Muscle of arm (tissue), 12 donors: ENCODE measurements around the gene KNOP1. TPM values are rescaled to one million over a fixed set of nuclear protein-coding genes. Genes with fewer than 3 reads are reported as not detected.

Source experiments
- DNase-seq: peaks from one replicate; pipeline ENCODE4 v3.0.0-alpha.2; 2013
- polyA plus RNA-seq, 12 donors: library from polyadenylated mRNA; unstranded; fragments of 120-200 nt; gene quantifications; one replicate each; pipeline ENCODE4 v1.2.1, GENCODE V29; 2013; ENCODE audit not compliant: insufficient read length in 12 of 12

KNOP1 gene
- polyA plus RNA-seq, 12 donors: 21.1 to 50.0 (median 25.5) TPM; not detected in 1

- no peak for DNase-seq
Measured at GRCh38 chr16:19709381-19710136, 8.5 kb downstream of the KNOP1 start.

- DNase-seq: no peak
Measured at GRCh38 chr16:19708296-19709205, 9.5 kb downstream of the KNOP1 start.

DNA sequence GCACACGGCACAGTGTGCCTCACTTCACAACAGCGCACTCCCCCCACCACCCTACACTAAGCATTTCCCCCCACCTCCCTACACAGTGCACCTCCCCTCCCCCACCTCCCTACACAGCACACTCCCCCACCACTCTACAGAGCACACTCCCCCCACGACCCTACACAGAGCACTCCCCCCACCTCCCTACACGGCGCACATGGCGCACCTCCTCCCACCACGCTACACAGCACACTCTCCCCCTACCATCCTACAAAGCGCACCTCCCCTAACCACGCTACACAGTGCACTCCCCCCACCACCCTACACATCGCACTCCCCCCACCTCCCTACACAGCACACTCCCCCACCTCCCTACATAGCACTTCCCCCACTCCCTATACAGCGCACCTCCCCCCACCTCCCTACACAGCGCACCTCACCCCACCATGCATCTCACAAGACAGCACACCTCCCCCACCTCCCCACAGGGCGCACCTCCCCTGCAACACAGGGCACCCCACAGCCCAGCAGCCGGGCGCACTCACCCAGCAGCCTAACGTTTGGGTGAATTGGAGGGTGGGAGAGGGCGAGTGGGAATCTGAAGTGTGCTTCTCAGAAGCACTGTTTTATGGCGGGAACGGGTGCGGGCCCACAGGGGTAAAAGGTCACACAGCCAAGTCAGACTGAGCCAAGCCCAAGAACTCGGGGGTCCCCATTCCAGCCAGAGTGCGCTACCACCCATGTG, 10.3 kb downstream of the KNOP1 start:
- DNase-seq: no peak

- no peak for DNase-seq
Measured at GRCh38 chr16:19706846-19707245, 11.2 kb downstream of the KNOP1 start.

DNA sequence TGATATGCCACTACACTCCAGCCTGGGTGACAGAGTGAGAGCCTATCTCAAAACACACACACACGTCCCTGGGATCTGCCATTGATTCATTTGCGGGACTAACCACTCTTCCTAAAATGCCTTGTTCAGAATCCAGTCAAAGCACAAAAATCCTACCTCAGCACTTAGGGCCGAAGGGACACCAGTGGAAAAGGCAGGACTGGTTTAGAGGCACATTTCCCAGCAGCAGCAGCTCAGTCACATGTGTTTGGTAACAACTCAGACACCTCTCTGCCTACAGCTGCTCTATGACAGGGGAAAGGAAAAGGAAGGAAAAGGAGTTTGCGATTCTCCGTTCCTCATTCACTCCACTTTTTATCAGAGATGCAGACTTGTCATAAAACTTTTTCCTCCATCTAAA, 12.2 kb downstream of the KNOP1 start:
- no peak for DNase-seq

- DNase-seq: no peak
Measured at GRCh38 chr16:19705146-19705501, 12.9 kb downstream of the KNOP1 start.

- DNase-seq: no peak
Measured at GRCh38 chr16:19704321-19705145, 13.5 kb downstream of the KNOP1 start.

DNA sequence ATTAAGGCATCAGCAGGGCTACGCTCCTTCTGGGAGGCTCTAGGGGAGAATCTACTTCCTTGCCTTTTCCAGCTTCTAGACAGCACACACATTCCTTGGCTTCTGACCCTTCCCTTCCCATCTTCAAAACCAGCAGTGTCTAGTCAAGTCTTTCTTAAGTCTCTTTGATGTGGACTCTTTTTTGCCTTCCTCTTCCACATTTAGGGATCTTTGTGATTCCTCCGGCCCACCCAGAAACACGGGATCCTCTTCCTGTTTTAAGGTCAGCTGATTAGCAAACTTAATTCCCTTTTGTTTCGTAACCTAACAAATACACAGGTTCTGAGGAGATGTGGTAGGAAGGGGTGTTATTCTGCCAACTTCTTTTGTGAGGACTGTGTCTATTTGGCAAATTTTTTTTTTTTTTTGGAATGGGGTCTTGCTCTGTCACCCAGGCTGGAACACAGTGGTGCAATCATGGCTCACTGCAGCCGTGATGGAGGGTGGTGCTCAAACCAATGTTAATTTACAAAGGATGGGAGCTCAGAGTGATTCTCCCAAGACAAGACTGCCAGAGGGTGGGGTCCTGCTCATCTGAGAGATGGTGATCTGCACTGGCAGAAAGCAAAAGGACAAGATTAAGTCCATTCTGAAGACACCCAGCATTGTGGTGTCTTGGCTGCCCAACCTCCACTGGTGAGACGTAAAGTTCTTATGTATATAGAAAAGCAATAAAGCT, 14.7 kb downstream of the KNOP1 start:
- DNase-seq: no peak

DNA sequence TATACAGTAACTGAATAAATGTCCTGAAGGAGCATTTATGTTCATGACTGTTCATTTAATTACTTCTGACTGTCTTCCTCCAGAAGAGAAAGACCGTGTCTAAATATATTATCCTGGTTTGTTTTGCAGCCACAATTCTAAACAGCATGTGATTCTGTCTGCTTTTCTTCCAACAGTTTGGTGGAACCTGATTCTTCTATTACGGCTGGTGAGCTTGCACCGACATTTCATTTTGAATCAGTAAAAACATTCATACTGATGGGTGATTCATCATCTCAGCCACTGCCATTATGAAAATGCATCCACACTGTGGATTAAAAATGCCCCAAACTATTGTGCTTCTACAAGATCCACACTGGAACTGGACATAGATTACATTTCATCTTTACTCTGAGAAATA, 16.9 kb downstream of the KNOP1 start:
- DNase-seq: no peak

GRCh38 chr16:19700319-19700781, 17.7 kb downstream of the KNOP1 start:
- DNase-seq: no peak

- no peak for DNase-seq
Measured at GRCh38 chr16:19699472-19699871, 18.6 kb downstream of the KNOP1 start.

GRCh38 chr16:19698480-19699465, 19.3 kb downstream of the KNOP1 start:
- no peak for DNase-seq

DNA sequence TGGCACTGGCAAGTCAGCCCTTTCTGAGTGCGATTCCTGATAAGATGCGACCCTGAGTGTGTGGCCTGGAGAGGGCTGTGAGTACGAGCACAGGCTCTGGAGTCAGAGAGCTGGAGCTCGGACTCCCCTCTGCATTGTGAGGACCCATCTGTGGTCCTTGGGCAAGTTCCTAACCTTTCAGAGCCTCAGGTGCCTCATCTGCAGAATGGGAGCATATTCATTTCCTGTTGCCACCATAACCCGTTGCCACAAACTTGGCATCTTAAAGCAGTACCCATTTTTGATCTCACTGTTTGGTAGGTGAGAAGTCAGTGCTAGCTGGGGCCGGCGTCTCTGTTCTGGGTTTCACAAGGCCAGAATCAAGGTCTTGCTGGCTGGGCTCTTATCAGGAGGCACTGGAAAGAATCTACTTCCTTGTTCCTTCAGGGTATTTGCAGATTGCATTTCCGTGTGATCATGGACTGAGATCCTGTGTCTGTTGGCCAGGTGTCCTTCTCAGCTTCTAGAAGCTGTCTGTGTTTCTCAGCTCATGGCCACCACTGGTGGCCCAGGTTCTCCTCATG, 20.2 kb downstream of the KNOP1 start:
- no peak for DNase-seq

DNA sequence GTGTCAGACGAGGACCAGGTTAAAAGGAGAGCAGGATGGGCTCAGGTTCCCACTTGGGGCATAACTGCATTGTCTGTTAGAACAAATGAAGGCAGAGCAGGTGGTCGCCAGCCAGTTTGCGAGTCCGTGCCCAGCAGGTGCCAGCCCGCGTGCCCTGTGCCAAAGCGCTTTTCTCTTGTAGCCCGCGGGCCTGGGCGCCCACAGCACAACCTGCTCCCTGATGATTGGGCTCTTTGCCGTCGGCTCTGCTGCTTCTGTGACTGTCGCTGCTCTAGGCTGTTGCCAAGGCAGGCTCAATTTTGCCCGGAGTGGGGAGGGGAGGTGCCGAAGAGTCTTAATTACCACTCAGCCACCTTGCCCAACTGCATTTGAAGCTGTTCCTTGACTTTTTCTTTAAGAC, 21.1 kb downstream of the KNOP1 start:
- no peak for DNase-seq

DNA sequence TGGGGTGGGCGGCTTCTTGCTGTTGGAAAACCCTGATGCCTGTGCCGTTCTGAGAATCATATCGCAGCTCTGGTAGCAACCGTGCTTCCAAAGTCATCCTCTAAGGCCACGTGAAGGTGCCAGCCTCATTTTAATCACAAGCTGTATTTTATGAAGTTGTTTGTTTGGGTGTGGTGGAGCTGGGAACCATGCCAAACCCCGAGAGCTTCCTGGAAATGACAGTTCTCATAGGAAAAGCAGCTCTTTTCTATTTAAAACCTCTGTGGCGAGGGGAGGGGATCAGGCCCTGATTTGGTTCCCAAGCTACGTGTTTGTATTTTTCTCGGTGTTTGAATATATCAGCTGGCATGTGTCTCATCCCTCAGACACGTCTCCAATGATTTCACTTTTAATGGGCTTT, 21.7 kb downstream of the KNOP1 start:
- peak; percentile 70 for DNase-seq

GRCh38 chr16:19694989-19695388, 23.0 kb downstream of the KNOP1 start:
- no peak for DNase-seq

DNA sequence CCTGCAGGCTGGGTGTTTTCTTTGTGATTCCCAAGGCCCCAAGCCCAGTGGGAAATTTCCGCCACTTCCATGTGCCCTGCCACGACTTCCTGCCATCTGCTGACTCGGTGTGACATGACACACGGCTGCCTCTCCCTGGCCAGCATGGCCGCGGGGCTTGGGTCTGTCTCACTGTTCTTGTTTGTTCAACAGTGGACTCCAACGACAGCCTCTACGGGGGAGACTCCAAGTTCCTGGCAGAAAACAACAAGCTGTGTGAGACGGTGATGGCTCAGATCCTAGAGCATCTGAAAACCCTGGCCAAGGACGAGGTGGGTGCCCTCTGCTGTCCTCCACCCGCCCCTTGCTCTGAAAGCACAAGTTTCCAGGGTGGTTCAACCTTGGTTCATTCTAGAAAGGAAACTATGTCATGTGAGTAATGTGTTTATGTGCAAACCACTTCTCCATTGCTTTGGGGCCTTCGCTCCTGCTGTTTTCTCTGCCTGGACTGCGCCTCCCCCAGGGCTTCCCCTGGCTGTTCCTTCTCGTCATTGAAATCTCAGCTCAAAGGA, 26.8 kb downstream of the KNOP1 start:
- no peak for DNase-seq

GRCh38 chr16:19690196-19690595, 27.8 kb downstream of the KNOP1 start:
- no peak for DNase-seq

- no peak for DNase-seq
Measured at GRCh38 chr16:19689342-19689741, 28.7 kb downstream of the KNOP1 start.
